OCI-LY3 (cell line): ENCODE results near the gene RHOA.

ENCODE experiments used
- CTCF ChIP-seq: fragments of 200-600, 300-600 bp; sonication (generic); IDR thresholded peaks from 2 replicates; pipeline ENCODE4 v1.5.1; 2014; ENCODE audit warnings: antibody characterized with exemption, low read length, low read depth
- EZH2phosphoT487 ChIP-seq: fragments of 200-600 bp; shearing (Covaris generic); IDR thresholded peaks from 2 replicates; pipeline ENCODE4 v1.6.1; 2018; ENCODE audit warnings: antibody characterized with exemption, mixed run types, low read depth

DNA sequence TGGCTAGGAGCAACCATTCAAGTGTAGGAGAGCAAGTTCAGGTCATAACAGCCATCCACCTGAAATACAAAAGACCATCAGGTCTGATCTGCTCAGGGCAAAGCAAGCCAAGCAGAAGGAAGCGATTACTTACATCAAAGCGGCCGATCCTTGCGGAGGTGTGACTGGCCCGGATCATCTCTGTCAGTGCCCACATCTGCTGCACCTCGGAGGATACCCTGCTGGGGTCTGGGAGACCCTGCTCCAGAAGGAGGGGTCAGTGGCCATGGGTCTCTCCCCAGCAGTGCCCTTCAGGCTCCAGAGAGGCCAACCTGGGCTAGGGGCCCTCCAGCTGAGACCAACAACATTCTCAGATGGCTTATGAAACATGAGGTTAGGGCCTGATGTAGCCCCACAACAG lies 13.0 kb upstream of the RHOA start:
- TF ChIP-seq CTCF (no peak), EZH2phosphoT487 (no peak)
